VCaP (cell line): ENCODE data around the gene DCDC1.

Experiments used
- H3K27ac ChIP-seq: fragments of 450-650 bp; 2 replicates; pipeline ENCODE4 v1.5.1; 2017
- CTCF ChIP-seq: fragments of 450-650 bp; conservative IDR thresholded peaks from 2 replicates; pipeline ENCODE4 v1.5.1; 2017; ENCODE audit warnings: mild to moderate bottlenecking, moderate library complexity

The DCDC1 gene

GRCh38 chr11:30826911-30827310 lies 542.6 kb downstream of the DCDC1 start:
- no peak overlapping the region for H3K27ac ChIP-seq
- no peak for TF ChIP-seq CTCF

GRCh38 chr11:30825723-30826122 lies 543.8 kb downstream of the DCDC1 start:
- no peak for TF ChIP-seq CTCF
- H3K27ac ChIP-seq, result no peak overlapping the region

GRCh38 chr11:30823119-30823518 lies 546.4 kb downstream of the DCDC1 start:
- no peak overlapping the region for H3K27ac ChIP-seq

GRCh38 chr11:30821438-30821965 lies 548.0 kb downstream of the DCDC1 start:
- no peak overlapping the region for H3K27ac ChIP-seq
- TF ChIP-seq CTCF, result no peak

More at GRCh38 chr11:30823119-30823518, 546.4 kb downstream of the DCDC1 start:
- TF ChIP-seq CTCF, result no peak

- H3K27ac ChIP-seq, result no peak overlapping the region
- no peak for TF ChIP-seq CTCF
Observed at GRCh38 chr11:30818721-30819120, 550.8 kb downstream of the DCDC1 start.

- H3K27ac ChIP-seq, result no peak overlapping the region
- no peak for TF ChIP-seq CTCF
Observed at GRCh38 chr11:30816959-30817880, 552.3 kb downstream of the DCDC1 start.

GRCh38 chr11:30815619-30816018 lies 553.9 kb downstream of the DCDC1 start:
- TF ChIP-seq CTCF, result no peak

More at GRCh38 chr11:30815619-30816018, 553.9 kb downstream of the DCDC1 start:
- H3K27ac ChIP-seq, result no peak overlapping the region
